Liver (tissue), 9 donors: ENCODE measurements around the gene TJAP1. TPM values are rescaled to one million over a fixed set of nuclear protein-coding genes. Genes with fewer than 3 reads are reported as not detected.

Experiments
- DNase-seq: peaks from one replicate; pipeline ENCODE4 v3.0.0-alpha.2; 2017; ENCODE audit warnings: low spot score
- H3K27ac ChIP-seq, 2 donors: one replicate each; pipeline ENCODE4 v1.7.0; 2013; ENCODE audit warnings: inconsistent platforms in 2 of 2, low read length in 2 of 2, control low read depth in 1 of 2, low read depth in 1 of 2, mild to moderate bottlenecking in 1 of 2
- H3K27me3 ChIP-seq, 4 donors: one replicate each; pipeline versions ENCODE4 v1.6.1 to v1.7.0; 2013; ENCODE audit warnings: low read length in 3 of 4, inconsistent platforms in 1 of 4, mild to moderate bottlenecking in 1 of 4, moderate library complexity in 1 of 4; ENCODE audit not compliant: control insufficient read depth in 4 of 4, insufficient read depth in 4 of 4
- H3K36me3 ChIP-seq, 4 donors: one replicate each; pipeline versions ENCODE4 v1.6.1 to v1.7.0; 2013; ENCODE audit warnings: low read length in 3 of 4, mild to moderate bottlenecking in 3 of 4, low read depth in 1 of 4, moderate library complexity in 1 of 4; ENCODE audit not compliant: control insufficient read depth in 4 of 4, insufficient read depth in 3 of 4
- H3K4me1 ChIP-seq, 4 donors: one replicate each; pipeline versions ENCODE4 v1.6.1 to v1.7.0; 2013; ENCODE audit warnings: low read length in 3 of 4, mild to moderate bottlenecking in 3 of 4, moderate library complexity in 1 of 4; ENCODE audit not compliant: control insufficient read depth in 4 of 4, insufficient read depth in 4 of 4
- H3K4me3 ChIP-seq, 3 donors: one replicate each; pipeline versions ENCODE4 v1.6.1 to v1.7.0; 2013; ENCODE audit warnings: low read length in 3 of 3, control low read depth in 1 of 3, low read depth in 1 of 3, mild to moderate bottlenecking in 1 of 3
- H3K9ac ChIP-seq, 2 donors: one replicate each; pipeline ENCODE4 v1.7.0; 2013; ENCODE audit warnings: low read length in 2 of 2, mild to moderate bottlenecking in 2 of 2, moderate library complexity in 2 of 2, control low read depth in 1 of 2, low read depth in 1 of 2
- H3K9me3 ChIP-seq, 4 donors: one replicate each; pipeline versions ENCODE4 v1.6.1 to v1.7.0; 2013; ENCODE audit warnings: low read length in 3 of 4; ENCODE audit not compliant: control insufficient read depth in 4 of 4
- CTCF ChIP-seq: fragments of 150-350 bp; IDR thresholded peaks from 2 replicates; pipeline ENCODE4 v1.5.1; 2017; ENCODE audit warnings: improper control_type of control experiment, low read depth, low read length; ENCODE audit not compliant: missing input control
- EGR1 ChIP-seq, 2 donors: IDR thresholded peaks; 2 replicates each; pipeline ENCODE4 v1.6.1; 2016 to 2018; ENCODE audit warnings: antibody characterized with exemption in 2 of 2, low read depth in 2 of 2
- FOXA1 ChIP-seq: IDR thresholded peaks from 2 replicates; pipeline ENCODE4 v1.6.1; 2016; ENCODE audit warnings: antibody characterized with exemption
- FOXA2 ChIP-seq: IDR thresholded peaks from 2 replicates; pipeline ENCODE4 v1.6.1; 2016; ENCODE audit warnings: antibody characterized with exemption
- GABPA ChIP-seq, 2 donors: IDR thresholded peaks in 1 of 2; conservative IDR thresholded peaks in 1 of 2; 2 replicates each; pipeline ENCODE4 v1.6.1; 2016; ENCODE audit warnings: antibody characterized with exemption in 2 of 2, mild to moderate bottlenecking in 1 of 2, moderate library complexity in 1 of 2
- HNF4A ChIP-seq, 2 donors: conservative IDR thresholded peaks; 2 replicates each; pipeline ENCODE4 v1.6.1; 2016; ENCODE audit warnings: antibody characterized with exemption in 2 of 2, mild to moderate bottlenecking in 2 of 2
- HNF4G ChIP-seq: IDR thresholded peaks from 2 replicates; pipeline ENCODE4 v1.6.1; 2016; ENCODE audit warnings: antibody characterized with exemption
- JUND ChIP-seq, 2 donors: IDR thresholded peaks; 2 replicates each; pipeline ENCODE4 v1.6.1; 2016; ENCODE audit warnings: antibody characterized with exemption in 2 of 2
- MAX ChIP-seq: IDR thresholded peaks from 2 replicates; pipeline ENCODE4 v1.6.1; 2016; ENCODE audit warnings: antibody characterized with exemption
- NR2F2 ChIP-seq: IDR thresholded peaks from 2 replicates; pipeline ENCODE4 v1.6.1; 2016; ENCODE audit warnings: antibody characterized with exemption
- RAD21 ChIP-seq, 2 donors: IDR thresholded peaks; 2 replicates each; pipeline ENCODE4 v1.6.1; 2016; ENCODE audit warnings: antibody characterized with exemption in 2 of 2, mild to moderate bottlenecking in 2 of 2
- REST ChIP-seq: IDR thresholded peaks from 2 replicates; pipeline ENCODE4 v1.6.1; 2016; ENCODE audit warnings: antibody characterized with exemption, mild to moderate bottlenecking
- RXRA ChIP-seq, 2 donors: IDR thresholded peaks; 2 replicates each; pipeline ENCODE4 v1.6.1; 2017 to 2018; ENCODE audit warnings: antibody characterized with exemption in 2 of 2, mild to moderate bottlenecking in 1 of 2
- SP1 ChIP-seq: IDR thresholded peaks from 2 replicates; pipeline ENCODE4 v1.6.1; 2018; ENCODE audit warnings: antibody characterized with exemption, mild to moderate bottlenecking
- TAF1 ChIP-seq: conservative IDR thresholded peaks from 2 replicates; pipeline ENCODE4 v1.6.1; 2016; ENCODE audit warnings: antibody characterized with exemption, mild to moderate bottlenecking
- YY1 ChIP-seq: IDR thresholded peaks from 2 replicates; pipeline ENCODE4 v1.6.1; 2016; ENCODE audit warnings: antibody characterized with exemption, mild to moderate bottlenecking
- ZBTB33 ChIP-seq: IDR thresholded peaks from 2 replicates; pipeline ENCODE4 v1.6.1; 2016; ENCODE audit warnings: antibody characterized with exemption
- WGBS: extraction: QIAGEN DNeasy Blood & Tissue Kit; methylation state at CpG from one replicate; pipeline ENCODE4 v1.1.7; 2013; 5-methylcytosine and 5-hydroxymethylcytosine counted together
- polyA plus RNA-seq, 2 donors: library from polyadenylated mRNA; stranded (reverse) in 1 of 2; unstranded in 1 of 2; fragments of 200-250 nt in 1 of 2; fragments of >200 nt in 1 of 2; fragmentation: Nextera tagmentation in 1 of 2; extraction: Ambion mirVana in 1 of 2; gene quantifications; one replicate each; pipeline versions ENCODE4 v1.2.1 to v1.2.3, GENCODE V29; 2013 to 2015
- total RNA-seq, 2 donors: library from RNA; depleted of rRNA; stranded (reverse); fragments of >200 nt; gene quantifications; one replicate each; pipeline ENCODE4 v1.2.3, GENCODE V29; 2014
- TF ChIP-seq, protein P1 (sequence below): IDR thresholded peaks from 2 replicates; pipeline ENCODE4 v1.6.1; 2016; ENCODE audit warnings: antibody characterized with exemption
- donor health status: healthy.
- donor health status: healthy.
- donor health status: healthy.
- donor health status: healthy.
- donor health status: healthy.

The TJAP1 gene
- total and polyA plus RNA-seq, 4 donors: 6.9 to 10.3 (median 7.8) TPM

GRCh38 chr6:43515808-43516207, 38.4 kb downstream of the TJAP1 start:
- H3K27ac ChIP-seq: no peak overlapping the region
- H3K27me3 ChIP-seq: no peaks in the 10 kb centered on the region
- peak overlapping the region; percentile 92 to 100 (median 99) for H3K4me3 ChIP-seq
- WGBS: 79% methylated on average over 9 of the region's 9 CpGs
- peak overlapping the region; percentile 92 to 97 for H3K9ac ChIP-seq
- H3K4me1 ChIP-seq: peaks cover 7 to 30% (median 22%) of the 10 kb centered on the region in 4 donors
- peaks cover 7 to 40% (median 31%) of the 10 kb centered on the region in 4 donors for H3K36me3 ChIP-seq
- DNase-seq: no peak
- TF ChIP-seq YY1: no peak
- TF ChIP-seq REST: no peak
- TF ChIP-seq FOXA2: no peak
- no peak for TF ChIP-seq TAF1
- TF ChIP-seq RAD21 (IDR thresholded peaks at IDR 0.05): no peak
- no peak for TF ChIP-seq SP1
- TF ChIP-seq CTCF: no peak
- no peak for TF ChIP-seq HNF4A (conservative IDR thresholded peaks at IDR 0.05)
- TF ChIP-seq GABPA (IDR thresholded peaks at IDR 0.05 in 1 of 2, conservative IDR thresholded peaks at IDR 0.05 in 1 of 2): no peak
- TF ChIP-seq NR2F2: no peak
- TF ChIP-seq FOXA1: no peak
- no peak for TF ChIP-seq ZBTB33
- TF ChIP-seq MAX: no peak
- no peak for TF ChIP-seq HNF4G
- no peak for TF ChIP-seq EGR1 (IDR thresholded peaks at IDR 0.05; ENCODE audit: low read depth in 2 of 2)
- TF ChIP-seq RXRA (IDR thresholded peaks at IDR 0.05): no peak
- TF ChIP-seq, protein P1, sequence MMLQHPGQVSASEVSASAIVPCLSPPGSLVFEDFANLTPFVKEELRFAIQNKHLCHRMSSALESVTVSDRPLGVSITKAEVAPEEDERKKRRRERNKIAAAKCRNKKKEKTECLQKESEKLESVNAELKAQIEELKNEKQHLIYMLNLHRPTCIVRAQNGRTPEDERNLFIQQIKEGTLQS: no peak
- no peaks in the 10 kb centered on the region for H3K9me3 ChIP-seq

DNA sequence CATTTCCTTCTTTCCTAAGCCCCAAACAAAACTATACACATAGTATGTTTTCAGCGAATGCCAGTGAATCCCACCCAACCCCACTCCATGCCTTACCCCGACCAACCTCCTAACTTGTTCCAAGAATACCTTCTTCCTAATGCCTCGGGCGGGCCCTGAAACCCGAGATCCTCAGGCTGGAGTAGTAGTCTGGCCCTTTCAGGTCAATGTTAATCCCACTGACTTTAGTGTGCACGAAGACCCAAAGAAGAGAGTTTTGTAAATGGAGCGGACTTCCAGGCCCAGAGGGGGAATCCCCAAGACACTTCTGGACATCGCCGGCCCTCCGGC, 39.0 kb downstream of the TJAP1 start:
- DNase-seq: no peak
- peak overlapping the region; percentile 92 to 100 (median 99) for H3K4me3 ChIP-seq
- WGBS: under 1% methylated on average over 10 of the region's 10 CpGs
- TF ChIP-seq SP1 (no peak), ZBTB33 (no peak), TAF1 (no peak), RXRA (IDR thresholded peaks at IDR 0.05) (no peak), NR2F2 (no peak), EGR1 (IDR thresholded peaks at IDR 0.05; ENCODE audit: low read depth in 2 of 2) (no peak), GABPA (IDR thresholded peaks at IDR 0.05 in 1 of 2, conservative IDR thresholded peaks at IDR 0.05 in 1 of 2) (no peak), FOXA1 (no peak), HNF4A (conservative IDR thresholded peaks at IDR 0.05) (no peak), YY1 (no peak), MAX (no peak), FOXA2 (no peak), JUND (IDR thresholded peaks at IDR 0.05) (no peak), CTCF (no peak), HNF4G (no peak)
- TF ChIP-seq, protein P1: no peak
- peaks cover 7 to 45% (median 35%) of the 10 kb centered on the region in 4 donors for H3K36me3 ChIP-seq
- H3K9me3 ChIP-seq: no peaks in the 10 kb centered on the region
- peak overlapping the region; percentile 67 to 80 for H3K27ac ChIP-seq
- peaks cover 6 to 30% (median 22%) of the 10 kb centered on the region in 4 donors for H3K4me1 ChIP-seq
- no peaks in the 10 kb centered on the region for H3K27me3 ChIP-seq
- H3K9ac ChIP-seq: peak overlapping the region; percentile 92 to 97
